GM19395 (cell line): ENCODE results near the gene ARHGAP6.

Experiments used
- ATAC-seq: cut with Tn5 transposase; IDR thresholded peaks from one replicate; pipeline ENCODE4 v1.9.1; 2021; ENCODE audit warnings: mild to moderate bottlenecking, moderate library complexity; ENCODE audit not compliant: unreplicated experiment

ARHGAP6 gene

DNA sequence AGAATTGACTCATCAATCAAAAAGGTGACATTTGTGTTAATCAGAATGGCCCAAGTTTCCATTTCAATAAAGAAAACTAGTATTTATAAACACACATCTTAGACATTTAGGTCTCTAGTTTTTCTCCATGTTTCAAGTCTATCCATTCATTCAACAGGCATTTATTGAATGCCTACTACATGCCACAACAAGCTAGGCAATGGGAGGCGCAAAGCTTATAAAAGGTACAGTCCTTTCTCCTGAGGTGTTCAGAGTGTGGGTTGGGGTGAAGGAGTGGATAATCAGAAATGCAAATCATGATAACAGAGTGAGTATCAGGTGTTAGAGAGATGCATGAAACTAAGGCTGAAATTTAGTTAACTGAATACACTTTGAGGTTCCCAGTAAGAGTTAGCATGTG lies 476.6 kb downstream of the ARHGAP6 start:
- ATAC-seq, result no peak

DNA sequence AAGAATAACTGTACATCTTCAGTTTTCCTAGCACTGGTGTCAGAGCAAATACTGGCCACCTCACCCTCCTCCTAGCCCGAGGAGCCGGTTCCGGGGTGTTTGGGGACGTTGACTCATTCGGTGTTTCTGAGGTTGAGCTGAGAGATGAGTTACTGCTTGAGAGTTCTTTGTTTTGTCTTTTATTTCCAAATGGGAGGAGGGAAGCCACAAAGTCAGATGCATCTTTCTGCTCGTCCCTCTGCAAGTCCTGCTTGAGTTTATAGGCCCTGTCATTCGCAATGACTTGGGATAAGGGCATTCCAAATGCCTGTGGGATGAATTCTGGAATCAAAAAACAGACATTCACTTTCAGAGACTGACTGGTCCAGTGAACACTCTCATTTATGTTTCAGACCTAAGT lies 477.1 kb downstream of the ARHGAP6 start:
- ATAC-seq, result no peak

DNA sequence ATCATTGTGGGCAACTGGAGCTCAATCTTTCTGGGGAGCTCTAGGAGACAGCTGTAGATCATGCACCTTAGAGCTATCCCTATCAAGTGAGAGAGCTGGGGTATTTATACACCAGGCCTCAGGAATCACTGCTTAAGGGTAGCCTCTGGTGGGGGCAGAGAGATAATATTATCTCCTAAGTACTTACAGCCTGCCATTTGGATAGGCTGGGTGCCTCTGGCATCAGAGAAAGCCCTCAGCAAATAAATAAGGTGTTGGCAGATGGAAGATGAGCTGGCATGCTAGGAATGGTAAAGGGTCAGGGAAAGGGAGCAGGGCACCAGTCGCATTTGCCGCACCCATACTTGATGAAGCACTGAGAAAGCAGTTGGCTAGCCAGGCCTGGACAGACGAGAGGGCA lies 478.7 kb downstream of the ARHGAP6 start:
- no peak for ATAC-seq

DNA sequence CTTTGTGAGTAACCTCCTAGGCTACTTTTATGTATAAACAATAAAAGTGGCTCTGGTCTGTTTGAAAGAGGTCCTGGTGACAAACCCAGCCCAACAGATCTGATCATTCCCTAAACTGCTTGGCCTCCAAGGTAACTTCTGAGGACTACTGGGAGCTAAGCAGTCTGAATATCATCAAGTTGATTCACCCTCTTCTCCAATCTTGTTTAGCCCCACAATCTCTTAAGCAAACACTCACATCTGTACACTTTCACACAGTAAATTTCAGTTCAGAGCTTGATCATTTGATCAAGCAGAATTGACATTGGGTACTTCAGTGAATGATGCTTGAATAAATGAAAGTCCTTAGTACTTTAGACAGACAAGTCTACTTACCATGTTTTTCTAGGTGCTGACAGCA lies 479.9 kb downstream of the ARHGAP6 start:
- ATAC-seq, result no peak

DNA sequence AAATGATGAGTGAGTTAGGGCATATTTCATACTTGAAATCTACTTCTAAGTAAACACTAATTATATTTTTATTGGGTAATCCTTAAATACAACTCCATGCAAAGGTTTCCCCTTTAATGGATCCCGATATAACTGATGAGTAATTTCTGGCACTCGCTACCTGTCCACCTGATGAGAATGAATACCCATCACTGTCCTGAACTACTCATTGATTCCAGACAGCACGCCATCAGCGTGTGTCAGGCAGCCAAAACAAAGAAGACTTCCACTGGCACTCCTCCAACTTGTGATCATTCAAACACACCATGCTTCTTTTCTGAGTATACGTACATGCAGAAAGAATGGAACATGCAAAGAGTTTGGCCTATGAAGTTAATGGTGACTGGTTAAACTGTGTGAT lies 485.1 kb downstream of the ARHGAP6 start:
- ATAC-seq, result no peak

DNA sequence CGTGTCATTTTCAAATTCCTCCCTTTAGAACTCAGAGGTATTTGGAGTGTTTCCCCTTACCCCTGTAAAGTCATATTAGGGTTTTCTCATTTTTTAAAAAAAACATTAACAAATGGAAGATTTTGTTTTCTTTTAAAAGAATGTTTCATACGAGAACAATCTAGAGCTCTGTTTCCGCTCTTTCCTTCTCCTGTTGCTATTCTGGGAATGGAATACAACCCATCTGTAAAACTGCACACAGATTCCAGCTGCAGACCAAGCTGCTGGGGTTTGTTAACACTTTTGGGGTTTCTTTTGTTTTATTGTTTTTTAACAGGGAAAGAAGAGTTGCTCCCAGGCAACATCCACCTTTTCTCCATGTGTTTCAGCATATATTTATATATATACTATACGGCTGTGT lies 493.3 kb downstream of the ARHGAP6 start:
- no peak for ATAC-seq

DNA sequence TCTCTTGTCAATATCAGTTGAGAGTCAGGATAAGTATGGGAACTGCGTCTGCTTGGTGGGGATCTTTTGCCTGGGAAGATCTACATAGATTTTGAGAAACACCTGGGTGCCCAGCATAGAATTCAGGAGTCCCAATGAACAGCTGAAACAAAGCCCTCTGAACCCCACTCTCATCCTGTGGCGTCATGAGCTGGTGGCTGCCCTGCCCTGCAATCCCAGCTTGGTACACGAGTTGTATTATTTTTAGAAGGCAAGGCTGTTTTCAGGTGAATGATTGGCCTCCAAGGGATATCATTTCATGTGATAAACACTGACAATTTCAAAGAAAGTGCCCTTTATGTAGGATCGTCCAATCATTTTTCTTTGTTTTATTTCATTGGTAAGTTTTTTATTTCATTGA lies 493.8 kb downstream of the ARHGAP6 start:
- no peak for ATAC-seq

DNA sequence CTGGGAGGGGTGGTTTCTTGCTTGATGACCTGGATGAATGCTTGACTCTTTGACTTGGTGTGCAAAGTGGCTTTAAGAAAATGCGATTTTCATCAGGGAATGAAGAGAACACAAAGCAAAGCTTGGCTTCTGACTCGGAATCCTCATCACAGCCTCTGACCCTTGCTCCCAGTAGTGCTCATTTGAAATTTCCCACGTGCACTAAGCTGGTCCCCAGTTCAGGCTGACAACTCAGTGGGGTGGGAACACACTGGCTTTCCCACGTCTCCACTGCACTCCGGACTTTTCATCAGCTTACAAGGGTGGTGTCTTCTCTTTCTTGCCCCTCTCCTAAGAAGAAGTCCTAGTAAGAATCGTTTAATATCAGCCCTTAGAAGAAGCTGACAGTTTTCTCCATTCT lies 501.3 kb downstream of the ARHGAP6 start:
- no peak for ATAC-seq

DNA sequence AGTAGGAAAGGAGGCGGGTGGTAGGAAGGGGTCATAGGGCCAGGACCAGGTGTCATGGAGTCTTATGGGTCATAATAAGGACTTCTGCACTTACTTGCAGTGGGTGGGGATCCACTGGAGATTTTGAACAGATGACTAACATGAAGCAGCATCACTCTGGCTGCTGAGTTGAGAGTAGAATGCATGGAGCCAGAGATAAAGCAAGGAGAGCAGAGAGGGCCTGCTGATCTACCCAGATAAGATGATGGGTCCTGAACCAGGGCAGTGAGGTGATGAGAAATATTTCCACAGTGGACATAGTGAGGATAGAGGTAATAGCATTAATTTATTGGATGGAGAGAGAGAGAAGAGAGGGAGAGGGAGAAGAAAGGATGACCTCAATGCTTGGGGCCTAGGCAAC lies 506.6 kb downstream of the ARHGAP6 start:
- ATAC-seq, result no peak

DNA sequence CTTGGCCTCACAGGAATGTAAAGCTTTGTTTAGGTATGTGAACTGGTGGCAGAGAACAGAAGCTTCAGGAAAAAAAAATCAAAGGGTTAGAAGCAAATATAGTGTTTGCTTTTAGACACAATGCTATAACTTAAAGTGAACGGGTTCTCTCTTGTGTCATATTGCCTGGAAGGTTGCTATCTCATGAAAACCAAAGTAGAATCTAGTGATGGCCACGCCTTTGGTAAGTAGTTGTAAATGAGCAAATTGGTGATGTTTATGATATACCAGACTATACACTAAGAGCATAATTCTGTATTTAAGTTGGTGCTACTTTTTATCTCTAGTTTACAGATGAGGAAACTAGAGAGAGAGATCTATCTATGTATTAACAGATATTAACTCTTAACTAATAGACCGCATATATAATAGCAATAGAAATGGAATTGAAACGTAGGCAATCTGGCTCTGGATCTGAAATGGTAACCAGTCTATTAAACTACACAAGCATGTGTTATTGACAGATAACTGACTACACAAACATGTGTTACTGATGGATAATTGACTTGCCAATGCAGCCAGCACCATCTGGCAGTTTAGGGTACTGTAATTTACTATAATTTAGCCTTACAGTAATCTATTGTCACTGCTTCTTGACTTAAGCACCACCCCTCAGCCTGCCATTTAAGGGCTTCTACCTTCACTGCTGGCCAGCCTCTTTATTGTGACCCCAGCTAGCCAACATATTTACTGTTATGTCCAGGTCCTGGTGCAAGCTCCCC lies 513.7 kb downstream of the ARHGAP6 start:
- ATAC-seq, result no peak

DNA sequence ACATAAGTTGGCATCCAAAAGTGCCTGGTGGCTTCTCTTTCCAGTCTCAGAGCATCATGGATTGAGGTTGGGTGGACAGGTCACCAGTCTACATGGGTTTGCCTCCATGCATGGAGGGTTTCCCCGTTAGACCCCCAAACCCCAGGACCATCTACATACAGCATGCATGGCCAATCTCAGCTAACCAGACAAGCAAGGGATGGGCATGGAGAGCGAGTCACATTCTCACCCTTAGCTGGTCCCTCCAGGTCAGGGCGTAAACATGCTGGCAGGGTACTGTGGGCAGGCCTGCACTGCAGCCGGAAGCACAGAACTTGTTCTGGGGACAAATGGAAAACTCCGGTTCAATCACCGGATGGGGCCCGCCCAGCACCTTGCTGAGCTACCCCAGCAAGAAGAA lies 517.3 kb downstream of the ARHGAP6 start:
- ATAC-seq, result no peak

DNA sequence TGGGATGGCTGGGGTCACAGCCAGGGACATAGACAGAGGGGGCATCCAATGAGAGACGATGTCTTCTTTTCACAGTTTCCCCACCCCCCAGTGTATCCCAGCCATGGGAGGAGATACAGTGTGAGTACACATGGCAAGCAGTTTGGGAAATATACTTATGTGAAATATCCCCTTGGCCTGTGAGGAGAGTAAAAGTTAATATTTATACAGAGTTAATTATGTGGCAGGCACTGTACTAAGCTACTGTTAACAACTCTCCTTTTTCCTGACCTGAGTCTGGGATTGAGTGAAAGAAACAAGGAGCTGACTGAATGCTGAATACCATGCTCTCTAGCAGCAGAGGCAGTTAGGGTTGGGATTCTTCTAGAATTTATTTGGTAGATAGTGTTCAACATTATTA lies 519.3 kb downstream of the ARHGAP6 start:
- ATAC-seq, result no peak

DNA sequence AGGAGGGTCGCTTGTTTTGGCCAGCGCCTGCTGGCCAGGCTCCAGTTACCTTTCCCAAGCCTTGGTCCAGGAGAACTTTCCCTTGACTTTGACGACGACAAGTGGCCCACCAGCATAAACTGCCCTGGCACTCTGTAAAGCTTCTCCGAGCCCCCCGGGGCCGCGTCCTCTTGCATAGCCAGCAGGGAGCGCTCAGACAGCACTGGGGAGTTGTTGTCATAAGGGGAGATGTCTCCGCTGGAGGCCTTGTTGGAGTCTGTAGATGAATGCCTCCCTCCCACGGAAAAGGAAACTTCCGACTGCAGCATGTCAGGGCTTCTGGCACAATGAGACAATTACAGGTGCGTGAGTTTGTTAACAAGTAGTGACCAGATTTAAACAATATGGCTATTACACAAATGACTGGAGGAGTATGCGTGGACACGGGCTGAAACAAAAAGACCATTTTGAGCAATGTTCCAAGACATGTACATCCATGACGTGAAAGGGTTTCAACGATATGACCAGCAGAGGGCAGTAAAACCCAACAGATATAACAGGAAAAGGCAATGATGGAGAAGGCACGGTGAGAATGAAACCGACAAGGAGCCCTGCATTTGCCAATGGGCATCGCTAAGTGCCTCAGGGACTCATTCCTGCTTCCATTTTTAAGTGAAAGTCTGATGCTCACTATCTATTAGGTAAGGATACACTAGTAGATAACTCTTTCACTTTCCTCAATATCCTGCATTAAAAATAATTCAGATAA lies 521.6 kb downstream of the ARHGAP6 start:
- peak; percentile 90 for ATAC-seq

DNA sequence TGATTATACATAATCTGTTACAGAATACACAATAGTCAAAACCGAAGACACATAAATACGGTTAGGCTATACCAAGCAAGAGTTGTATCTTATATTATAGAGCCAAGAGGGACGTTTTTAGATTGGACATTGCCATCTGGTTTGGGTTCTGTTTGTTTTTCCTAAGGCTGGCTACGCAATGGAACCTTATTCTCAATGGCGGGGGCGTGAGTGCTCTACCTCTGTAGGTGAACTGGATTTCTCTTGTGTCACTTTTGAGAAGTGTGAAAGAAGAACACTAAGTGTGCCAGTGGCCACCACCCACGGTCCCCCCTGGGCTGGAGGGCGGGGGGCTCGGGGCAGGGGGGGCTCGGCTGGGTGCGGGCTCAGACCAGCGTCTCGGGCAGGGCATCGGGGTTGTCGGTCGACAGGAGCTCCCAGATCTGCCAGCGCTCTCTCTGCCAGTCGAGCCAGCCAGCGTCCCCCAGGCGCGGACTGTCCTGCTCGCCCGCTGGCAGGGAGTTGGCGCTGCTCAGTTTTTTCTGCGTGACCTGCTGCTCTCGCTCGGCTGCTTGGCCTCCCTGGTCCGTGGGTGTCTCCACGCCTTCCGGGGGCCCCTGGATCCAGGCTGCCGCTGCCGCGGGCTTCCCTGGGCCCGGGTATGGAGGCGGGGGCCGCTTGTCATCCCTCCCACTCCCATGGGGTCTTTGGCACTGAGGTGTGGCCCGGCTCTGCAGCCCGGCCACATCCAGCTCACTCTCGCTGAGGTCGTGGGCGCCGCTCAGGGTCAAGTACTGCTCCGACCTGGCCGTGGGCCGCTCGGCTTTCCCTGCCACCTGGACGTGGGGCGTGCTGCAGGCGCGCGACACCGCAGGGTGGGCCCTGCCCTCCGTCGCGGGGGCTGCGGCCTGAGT lies 527.0 kb downstream of the ARHGAP6 start:
- no peak for ATAC-seq

DNA sequence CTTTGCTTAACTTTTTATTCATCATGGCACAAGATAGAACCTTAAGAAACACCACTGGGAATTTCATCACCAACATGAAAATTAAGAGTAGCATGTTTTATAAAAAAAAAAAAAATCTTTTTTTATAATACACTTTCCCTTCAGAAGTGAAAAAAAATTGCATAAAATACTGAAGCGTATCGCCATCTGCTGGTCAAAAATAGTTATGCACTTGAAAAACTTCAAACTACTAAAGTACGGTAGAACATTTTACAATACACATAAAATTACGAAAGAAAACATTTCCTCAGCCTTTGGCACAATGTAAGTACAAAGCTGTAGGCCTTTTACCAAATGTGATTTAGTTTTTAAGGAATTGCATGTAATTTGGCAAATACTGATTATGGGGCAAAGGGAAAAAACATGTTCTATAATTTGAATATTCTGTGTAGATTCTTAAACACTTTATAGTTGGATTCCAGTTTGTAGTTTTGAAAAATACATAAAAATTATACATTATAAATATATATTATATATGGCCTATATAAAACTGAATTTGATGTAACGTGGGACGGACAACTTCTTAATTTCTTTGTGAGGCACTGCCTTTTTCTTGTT lies 528.1 kb downstream of the ARHGAP6 start:
- ATAC-seq, result no peak

DNA sequence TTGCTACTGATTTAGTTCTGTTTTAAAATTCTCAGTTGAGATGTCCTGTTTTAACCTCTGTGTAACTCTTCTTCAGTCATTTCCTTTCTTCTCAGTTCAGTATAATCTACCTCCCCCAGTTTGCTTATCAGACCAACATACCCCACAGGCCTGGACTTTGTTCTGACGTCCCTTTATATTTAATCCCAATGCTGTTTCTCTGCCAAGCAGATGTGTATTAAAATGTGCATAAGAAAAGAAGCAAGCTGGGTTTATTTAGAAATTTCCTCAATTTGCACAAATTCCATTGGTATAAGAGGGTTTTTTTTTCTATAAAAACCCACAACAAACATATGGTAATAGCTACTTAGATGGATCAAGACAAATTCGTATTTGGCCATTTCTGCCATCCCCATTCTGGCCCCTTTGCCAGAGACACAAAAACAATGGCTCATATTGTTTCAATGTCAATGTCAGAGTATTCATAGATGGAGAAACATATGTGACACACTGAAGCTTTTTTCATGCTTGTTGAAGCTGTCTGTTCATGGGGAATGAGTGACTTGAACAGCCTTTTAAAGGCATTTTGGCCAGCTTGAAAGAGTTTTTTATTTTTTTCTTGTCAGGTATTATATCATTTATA lies 530.0 kb downstream of the ARHGAP6 start:
- ATAC-seq, result no peak

DNA sequence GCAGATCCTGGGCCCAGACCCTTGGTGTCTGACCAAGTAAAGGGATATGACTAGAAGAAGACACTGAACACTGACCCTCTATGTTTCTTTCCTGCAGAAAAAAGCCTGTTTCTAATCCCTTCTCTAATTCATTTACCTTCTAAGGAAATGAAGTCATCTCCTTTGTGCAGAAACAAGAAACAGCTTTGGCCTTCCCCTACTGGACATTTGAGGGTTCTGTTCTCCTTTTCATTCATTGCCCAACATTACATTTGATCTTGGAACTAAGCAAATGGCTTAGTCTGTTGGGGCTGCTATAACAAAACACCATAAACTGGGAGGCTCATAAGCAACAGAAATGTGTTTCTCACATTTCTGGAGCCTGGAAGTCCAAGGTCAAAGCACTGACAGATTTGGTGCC lies 534.6 kb downstream of the ARHGAP6 start:
- ATAC-seq, result no peak

DNA sequence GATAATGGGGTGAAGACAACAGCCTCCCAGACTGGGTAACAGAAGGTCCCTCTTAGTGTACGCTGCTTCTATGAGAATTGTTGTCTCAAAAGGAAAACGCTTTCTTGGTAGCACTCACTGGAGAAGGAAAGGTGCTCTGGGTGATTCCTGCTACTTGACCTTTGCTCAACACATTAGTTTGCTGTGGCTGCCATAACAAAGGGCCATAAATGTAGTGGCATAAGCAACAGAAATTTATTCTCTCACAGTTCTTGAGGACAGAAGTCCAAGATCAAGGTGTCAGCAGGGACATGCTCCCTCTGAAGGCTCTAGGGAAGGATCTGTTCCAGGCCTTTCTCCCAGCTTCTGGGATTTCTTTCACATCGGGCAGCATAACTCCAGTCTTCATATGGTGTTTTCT lies 535.6 kb downstream of the ARHGAP6 start:
- ATAC-seq, result no peak

DNA sequence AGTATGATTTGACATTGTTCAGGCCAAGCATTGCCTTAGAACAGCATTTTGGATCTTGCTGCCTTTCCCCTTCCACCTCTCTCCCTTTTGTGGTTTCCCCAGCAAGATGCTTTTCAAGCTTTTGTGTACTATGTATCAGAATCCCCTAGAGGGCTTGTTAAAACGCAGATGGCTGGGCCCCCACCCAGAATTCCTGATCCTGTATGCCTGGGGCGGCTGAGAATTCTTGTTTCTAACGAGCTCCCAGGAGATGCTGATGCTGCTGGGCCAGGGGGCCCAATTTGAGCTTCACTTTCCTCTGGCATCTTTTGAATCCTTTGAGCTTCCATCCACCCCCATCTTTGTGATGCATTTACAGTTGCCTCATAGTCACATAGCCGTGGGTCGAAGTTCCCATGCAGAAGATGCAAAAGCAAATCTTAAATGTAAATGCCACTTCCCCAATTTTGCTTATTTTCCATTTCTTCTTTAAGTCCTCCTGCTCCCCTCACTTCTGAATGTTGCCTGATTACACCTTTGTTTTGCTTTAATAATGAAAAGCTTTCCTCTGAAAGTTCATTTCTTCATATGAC lies 536.1 kb downstream of the ARHGAP6 start:
- no peak for ATAC-seq

DNA sequence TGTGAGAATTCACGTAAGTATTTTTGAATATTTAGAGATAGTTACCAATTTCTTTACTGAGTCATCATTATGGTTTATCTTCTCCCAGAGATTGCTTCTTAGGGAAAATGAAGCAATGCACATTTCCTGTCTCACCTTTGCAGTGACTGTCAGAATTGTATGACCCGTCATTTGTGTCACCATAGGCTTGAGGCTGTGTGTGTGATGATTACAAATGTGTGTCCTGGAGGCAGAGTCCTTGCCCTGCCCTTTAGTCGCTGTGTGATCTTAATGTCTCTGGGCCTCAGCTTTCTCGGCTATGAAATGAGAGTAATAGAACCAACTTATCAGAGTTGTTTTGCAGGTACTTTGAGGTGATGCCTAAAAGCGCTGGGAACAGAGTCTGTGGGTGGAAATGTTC lies 540.7 kb downstream of the ARHGAP6 start:
- no peak for ATAC-seq
